Measurements from ENCODE around the gene GALT.

DNA sequence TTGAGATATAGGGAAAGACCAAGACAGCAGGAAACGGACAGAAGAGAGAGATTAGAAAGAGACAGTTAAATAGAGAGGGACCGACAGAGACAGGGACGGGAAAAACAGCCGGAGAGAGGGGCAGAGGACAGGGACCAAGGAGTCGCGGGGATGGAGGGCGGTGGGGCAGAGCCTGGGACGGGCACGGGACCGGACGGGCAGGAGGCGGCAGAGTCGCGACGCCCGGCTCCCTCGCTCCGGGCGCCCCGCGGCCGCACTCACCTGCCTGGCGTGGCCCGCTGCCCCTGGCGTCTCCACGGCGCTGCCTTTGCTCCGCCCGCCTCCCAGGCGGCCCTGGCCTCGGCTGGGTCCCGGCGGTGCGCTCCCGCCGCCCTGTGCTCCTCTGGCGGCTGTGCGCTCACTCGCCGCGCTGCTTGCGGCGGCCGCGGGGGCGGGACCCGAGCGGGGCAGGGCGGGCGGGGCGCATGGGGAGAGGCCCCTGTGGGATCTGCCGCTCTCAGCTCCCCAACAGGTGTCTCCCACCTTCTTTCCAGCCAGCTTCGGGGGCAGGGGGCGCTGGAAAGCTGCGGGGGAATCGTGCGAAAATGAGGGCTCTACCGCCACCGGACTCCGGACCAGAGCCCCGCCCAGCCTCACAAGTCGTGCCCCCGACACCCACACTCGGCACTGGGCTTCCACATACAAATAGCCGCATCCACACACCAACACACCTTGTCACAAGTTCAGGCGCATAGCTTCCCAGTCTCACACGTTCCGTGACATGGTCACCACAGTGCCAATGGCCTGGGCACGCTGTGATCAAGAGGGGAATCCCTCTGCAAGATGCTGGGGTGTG is 17.6 kb upstream of the GALT start, which contains the start of gene ARID3C:
- TF ChIP-seq, protein P1, sequence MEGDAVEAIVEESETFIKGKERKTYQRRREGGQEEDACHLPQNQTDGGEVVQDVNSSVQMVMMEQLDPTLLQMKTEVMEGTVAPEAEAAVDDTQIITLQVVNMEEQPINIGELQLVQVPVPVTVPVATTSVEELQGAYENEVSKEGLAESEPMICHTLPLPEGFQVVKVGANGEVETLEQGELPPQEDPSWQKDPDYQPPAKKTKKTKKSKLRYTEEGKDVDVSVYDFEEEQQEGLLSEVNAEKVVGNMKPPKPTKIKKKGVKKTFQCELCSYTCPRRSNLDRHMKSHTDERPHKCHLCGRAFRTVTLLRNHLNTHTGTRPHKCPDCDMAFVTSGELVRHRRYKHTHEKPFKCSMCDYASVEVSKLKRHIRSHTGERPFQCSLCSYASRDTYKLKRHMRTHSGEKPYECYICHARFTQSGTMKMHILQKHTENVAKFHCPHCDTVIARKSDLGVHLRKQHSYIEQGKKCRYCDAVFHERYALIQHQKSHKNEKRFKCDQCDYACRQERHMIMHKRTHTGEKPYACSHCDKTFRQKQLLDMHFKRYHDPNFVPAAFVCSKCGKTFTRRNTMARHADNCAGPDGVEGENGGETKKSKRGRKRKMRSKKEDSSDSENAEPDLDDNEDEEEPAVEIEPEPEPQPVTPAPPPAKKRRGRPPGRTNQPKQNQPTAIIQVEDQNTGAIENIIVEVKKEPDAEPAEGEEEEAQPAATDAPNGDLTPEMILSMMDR (conservative IDR thresholded peaks at IDR 0.05 in 1 of 2, IDR thresholded peaks at IDR 0.05 in 1 of 2; ENCODE audit: extremely low read depth in 1 of 2, insufficient read depth in 1 of 2, low read depth in 1 of 2, low read length in 2 of 2) = no peak
- no peak for TF ChIP-seq EZH2 (IDR thresholded peaks at IDR 0.05; ENCODE audit: borderline replicate concordance, low read length)
